Measurements from ENCODE around the gene PYROXD2. TPM values are rescaled to one million over a fixed set of nuclear protein-coding genes. Genes with fewer than 3 reads are reported as not detected.

Gene PYROXD2
- total RNA-seq, 1 donor from 2014 or later = 5.0 TPM

GRCh38 chr10:98354491-98354890 is 60.5 kb downstream of the PYROXD2 start:
- Mint-ChIP-seq H3K4me3 (no peak overlapping the region), H3K36me3 (ENCODE audit: low read depth) (no peaks in the 10 kb centered on the region), H3K27me3 (ENCODE audit: low read depth) (peaks cover 5% of the 10 kb centered on the region), H3K9me3 (no peaks in the 10 kb centered on the region), H3K27ac (ENCODE audit: unreplicated experiment) (no peak overlapping the region), H3K4me1 (peaks cover 9% of the 10 kb centered on the region)
- no peak for DNase-seq (ENCODE audit: low read depth, low spot score)
- TF ChIP-seq CTCF (conservative IDR thresholded peaks at IDR 0.05) = no peak

- TF ChIP-seq CTCF (conservative IDR thresholded peaks at IDR 0.05) = no peak
- H3K27me3 Mint-ChIP-seq (ENCODE audit: low read depth) = peaks cover 5% of the 10 kb centered on the region
- H3K9me3 Mint-ChIP-seq = no peaks in the 10 kb centered on the region
- no peak for DNase-seq (ENCODE audit: low read depth, low spot score)
- H3K36me3 Mint-ChIP-seq (ENCODE audit: low read depth) = no peaks in the 10 kb centered on the region
- H3K4me1 Mint-ChIP-seq = peaks cover 9% of the 10 kb centered on the region
- no peak overlapping the region for H3K27ac Mint-ChIP-seq (ENCODE audit: unreplicated experiment)
- no peak overlapping the region for H3K4me3 Mint-ChIP-seq
Measured at GRCh38 chr10:98353170-98353569, 61.8 kb downstream of the PYROXD2 start.

GRCh38 chr10:98351831-98352402 is 63.1 kb downstream of the PYROXD2 start:
- Mint-ChIP-seq H3K9me3 (peaks cover 4% of the 10 kb centered on the region), H3K27ac (ENCODE audit: unreplicated experiment) (no peak overlapping the region), H3K4me3 (no peak overlapping the region), H3K36me3 (ENCODE audit: low read depth) (peaks cover 3% of the 10 kb centered on the region), H3K4me1 (peaks cover 9% of the 10 kb centered on the region), H3K27me3 (ENCODE audit: low read depth) (peaks cover 5% of the 10 kb centered on the region)
- no peak for DNase-seq (ENCODE audit: low read depth, low spot score)
- TF ChIP-seq CTCF (conservative IDR thresholded peaks at IDR 0.05) = no peak

- peaks cover 5% of the 10 kb centered on the region for H3K27me3 Mint-ChIP-seq (ENCODE audit: low read depth)
- H3K9me3 Mint-ChIP-seq = peaks cover 8% of the 10 kb centered on the region
- no peak for DNase-seq (ENCODE audit: low read depth, low spot score)
- H3K27ac Mint-ChIP-seq (ENCODE audit: unreplicated experiment) = no peak overlapping the region
- no peak for TF ChIP-seq CTCF (conservative IDR thresholded peaks at IDR 0.05)
- H3K36me3 Mint-ChIP-seq (ENCODE audit: low read depth) = peaks cover 3% of the 10 kb centered on the region
- H3K4me3 Mint-ChIP-seq = no peak overlapping the region
- peaks cover 15% of the 10 kb centered on the region for H3K4me1 Mint-ChIP-seq
Measured at GRCh38 chr10:98349508-98349922, 65.5 kb downstream of the PYROXD2 start.

- peaks cover 3% of the 10 kb centered on the region for H3K36me3 Mint-ChIP-seq (ENCODE audit: low read depth)
- no peak overlapping the region for H3K4me3 Mint-ChIP-seq
- no peak overlapping the region for H3K27ac Mint-ChIP-seq (ENCODE audit: unreplicated experiment)
- peaks cover 8% of the 10 kb centered on the region for H3K4me1 Mint-ChIP-seq
- peaks cover under 1% of the 10 kb centered on the region for H3K27me3 Mint-ChIP-seq (ENCODE audit: low read depth)
- DNase-seq (ENCODE audit: low read depth, low spot score) = no peak
- peaks cover 8% of the 10 kb centered on the region for H3K9me3 Mint-ChIP-seq
- TF ChIP-seq CTCF (conservative IDR thresholded peaks at IDR 0.05) = no peak
Measured at GRCh38 chr10:98346847-98347246, 68.1 kb downstream of the PYROXD2 start.

Data from neural crest cell (in vitro differentiated cells).